ENCODE data around the gene UTP3.
"Not testable (repeated sequence)": the region's sequence is repeated elsewhere in the genome, so short reads cannot be mapped to it uniquely, and the experiment has no call there.

Gene UTP3

GRCh38 chr4:70701271-70701670 is 12.9 kb downstream of the UTP3 start:
- Histone ChIP-seq H3K27me3 (ENCODE audit: insufficient read depth, low read length, poor library complexity) (no peaks in the 10 kb centered on the region), H4K20me1 (ENCODE audit: insufficient read depth, low read length) (no peaks in the 10 kb centered on the region), H2AFZ (ENCODE audit: low read depth, low read length) (no peak overlapping the region), H3K79me2 (ENCODE audit: insufficient read depth, low read length) (peaks cover 37% of the 10 kb centered on the region), H3K36me3 (ENCODE audit: insufficient read depth, low read length) (peaks cover 2% of the 10 kb centered on the region; the same call in 1 of the 2 replicates), H3K9ac (ENCODE audit: low read depth, low read length) (no peak overlapping the region), H3K9me3 (ENCODE audit: insufficient read depth, low read length, severe bottlenecking) (no peaks in the 10 kb centered on the region), H3K4me1 (ENCODE audit: insufficient read depth, low read length) (peaks cover 22% of the 10 kb centered on the region), H3K4me2 (ENCODE audit: insufficient read depth, low read length) (no peak overlapping the region), H3K27ac (ENCODE audit: low read length) (no peak overlapping the region), H3K4me3 (ENCODE audit: low read depth in 1 of 2, low read length in 2 of 2) (no peak overlapping the region)
- DNase-seq (no peak), ATAC-seq (ENCODE audit: insufficient read depth, low read depth) (no peak)
- no peak for TF ChIP-seq CTCF (IDR thresholded peaks at IDR 0.05; ENCODE audit: borderline replicate concordance, extremely low read depth, low read length, poor library complexity, severe bottlenecking)
- TF ChIP-seq EZH2 (IDR thresholded peaks at IDR 0.05; ENCODE audit: borderline replicate concordance, low read depth, low read length, severe bottlenecking): no peak

- not testable (repeated sequence) for H3K9ac ChIP-seq (ENCODE audit: low read depth, low read length); DNase-seq; H2AFZ ChIP-seq (ENCODE audit: low read depth, low read length); H3K36me3 ChIP-seq (ENCODE audit: insufficient read depth, low read length); H3K27me3 ChIP-seq (ENCODE audit: insufficient read depth, low read length, poor library complexity); ATAC-seq (ENCODE audit: insufficient read depth, low read depth); H3K9me3 ChIP-seq (ENCODE audit: insufficient read depth, low read length, severe bottlenecking); H4K20me1 ChIP-seq (ENCODE audit: insufficient read depth, low read length); H3K4me3 ChIP-seq (ENCODE audit: low read depth in 1 of 2, low read length in 2 of 2); H3K27ac ChIP-seq (ENCODE audit: low read length)
- peaks cover 35% of the 10 kb centered on the region for H3K4me1 ChIP-seq (ENCODE audit: insufficient read depth, low read length)
- H3K79me2 ChIP-seq (ENCODE audit: insufficient read depth, low read length): peaks cover 51% of the 10 kb centered on the region
- H3K4me2 ChIP-seq (ENCODE audit: insufficient read depth, low read length): peak overlapping the region; percentile 79; the same call in 1 of the 2 replicates
Measured at GRCh38 chr4:70702592-70702991, 14.3 kb downstream of the UTP3 start.

- Histone ChIP-seq H3K4me2 (ENCODE audit: insufficient read depth, low read length) (peak overlapping the region; percentile 79), H3K79me2 (ENCODE audit: insufficient read depth, low read length) (peaks cover 62% of the 10 kb centered on the region), H2AFZ (ENCODE audit: low read depth, low read length) (peak overlapping the region; percentile 44), H3K9ac (ENCODE audit: low read depth, low read length) (peak overlapping the region; percentile 63), H3K27me3 (ENCODE audit: insufficient read depth, low read length, poor library complexity) (no peaks in the 10 kb centered on the region), H4K20me1 (ENCODE audit: insufficient read depth, low read length) (no peaks in the 10 kb centered on the region), H3K9me3 (ENCODE audit: insufficient read depth, low read length, severe bottlenecking) (no peaks in the 10 kb centered on the region), H3K4me1 (ENCODE audit: insufficient read depth, low read length) (peaks cover 44% of the 10 kb centered on the region), H3K27ac (ENCODE audit: low read length) (peak overlapping the region; percentile 90), H3K4me3 (ENCODE audit: low read depth in 1 of 2, low read length in 2 of 2) (peak overlapping the region; percentile 49 to 92), H3K36me3 (ENCODE audit: insufficient read depth, low read length) (peaks cover 6% of the 10 kb centered on the region)
- no peak for ATAC-seq (ENCODE audit: insufficient read depth, low read depth)
- no peak for TF ChIP-seq EZH2 (IDR thresholded peaks at IDR 0.05; ENCODE audit: borderline replicate concordance, low read depth, low read length, severe bottlenecking)
- TF ChIP-seq CTCF (IDR thresholded peaks at IDR 0.05; ENCODE audit: borderline replicate concordance, extremely low read depth, low read length, poor library complexity, severe bottlenecking): no peak
- DNase-seq: peak; percentile 39
Measured at GRCh38 chr4:70703619-70704214, 15.4 kb downstream of the UTP3 start.

GRCh38 chr4:70704215-70704930 is 16.0 kb downstream of the UTP3 start:
- Histone ChIP-seq H3K9me3 (ENCODE audit: insufficient read depth, low read length, severe bottlenecking) (no peaks in the 10 kb centered on the region), H3K4me1 (ENCODE audit: insufficient read depth, low read length) (peaks cover 51% of the 10 kb centered on the region), H3K9ac (ENCODE audit: low read depth, low read length) (peak overlapping the region; percentile 63), H3K36me3 (ENCODE audit: insufficient read depth, low read length) (peaks cover 6% of the 10 kb centered on the region), H4K20me1 (ENCODE audit: insufficient read depth, low read length) (peaks cover 2% of the 10 kb centered on the region; the same call in 1 of the 2 replicates), H3K27ac (ENCODE audit: low read length) (peak overlapping the region; percentile 90), H3K4me3 (ENCODE audit: low read depth in 1 of 2, low read length in 2 of 2) (peak overlapping the region; percentile 49 to 92), H3K4me2 (ENCODE audit: insufficient read depth, low read length) (peak overlapping the region; percentile 79), H3K27me3 (ENCODE audit: insufficient read depth, low read length, poor library complexity) (no peaks in the 10 kb centered on the region), H2AFZ (ENCODE audit: low read depth, low read length) (peak overlapping the region; percentile 65), H3K79me2 (ENCODE audit: insufficient read depth, low read length) (peaks cover 68% of the 10 kb centered on the region)
- TF ChIP-seq CTCF (IDR thresholded peaks at IDR 0.05; ENCODE audit: borderline replicate concordance, extremely low read depth, low read length, poor library complexity, severe bottlenecking): peak; percentile 62
- TF ChIP-seq EZH2 (IDR thresholded peaks at IDR 0.05; ENCODE audit: borderline replicate concordance, low read depth, low read length, severe bottlenecking): no peak
- ATAC-seq (ENCODE audit: insufficient read depth, low read depth) (peak; percentile 57), DNase-seq (peak; percentile 80)
